Measurements from ENCODE around the gene SYP.

DNA sequence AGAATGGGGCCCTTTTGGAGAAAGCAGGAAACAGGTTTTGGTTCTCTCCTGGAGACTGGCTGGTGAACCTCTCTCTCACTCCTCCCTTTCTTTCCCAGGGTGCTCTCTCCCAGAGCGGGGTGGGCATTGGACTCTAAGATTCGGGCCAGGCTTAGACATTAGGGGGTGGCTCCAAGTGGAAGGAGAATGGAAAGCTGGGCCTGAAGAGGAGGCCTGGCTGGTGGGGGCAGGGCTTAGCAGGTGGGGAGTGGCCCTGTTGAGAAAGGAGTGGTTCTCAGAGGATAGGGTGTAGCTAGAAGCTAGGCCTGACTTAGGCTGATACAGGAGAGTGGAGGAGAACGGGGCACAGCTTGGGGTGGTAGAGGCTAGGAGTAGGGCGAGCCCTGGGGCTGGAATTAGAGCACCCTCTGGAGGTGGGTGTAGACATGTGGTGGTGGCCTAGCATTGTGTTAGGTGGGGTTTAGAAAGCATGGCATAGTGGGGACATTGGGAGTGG is 22.6 kb downstream of the SYP start:
- TF ChIP-seq, protein P1, sequence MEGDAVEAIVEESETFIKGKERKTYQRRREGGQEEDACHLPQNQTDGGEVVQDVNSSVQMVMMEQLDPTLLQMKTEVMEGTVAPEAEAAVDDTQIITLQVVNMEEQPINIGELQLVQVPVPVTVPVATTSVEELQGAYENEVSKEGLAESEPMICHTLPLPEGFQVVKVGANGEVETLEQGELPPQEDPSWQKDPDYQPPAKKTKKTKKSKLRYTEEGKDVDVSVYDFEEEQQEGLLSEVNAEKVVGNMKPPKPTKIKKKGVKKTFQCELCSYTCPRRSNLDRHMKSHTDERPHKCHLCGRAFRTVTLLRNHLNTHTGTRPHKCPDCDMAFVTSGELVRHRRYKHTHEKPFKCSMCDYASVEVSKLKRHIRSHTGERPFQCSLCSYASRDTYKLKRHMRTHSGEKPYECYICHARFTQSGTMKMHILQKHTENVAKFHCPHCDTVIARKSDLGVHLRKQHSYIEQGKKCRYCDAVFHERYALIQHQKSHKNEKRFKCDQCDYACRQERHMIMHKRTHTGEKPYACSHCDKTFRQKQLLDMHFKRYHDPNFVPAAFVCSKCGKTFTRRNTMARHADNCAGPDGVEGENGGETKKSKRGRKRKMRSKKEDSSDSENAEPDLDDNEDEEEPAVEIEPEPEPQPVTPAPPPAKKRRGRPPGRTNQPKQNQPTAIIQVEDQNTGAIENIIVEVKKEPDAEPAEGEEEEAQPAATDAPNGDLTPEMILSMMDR (IDR thresholded peaks at IDR 0.05), result no peak
- TF ChIP-seq POLR2A (IDR thresholded peaks at IDR 0.05), result no peak
